Type B pancreatic cell (in vitro differentiated cells): Measurements from ENCODE around the gene RAB8B. TPM values are rescaled to one million over a fixed set of nuclear protein-coding genes. Genes with fewer than 3 reads are reported as not detected.

Source experiments
- DNase-seq: peaks from one replicate; pipeline ENCODE4 v3.0.0; 2021; ENCODE audit warnings: mixed read lengths; ENCODE audit not compliant: unreplicated experiment; ENCODE audit errors: extremely low spot score
- H3K27ac Mint-ChIP-seq: 2 replicates; pipeline ENCODE4 v1.8.0; 2021; ENCODE audit warnings: mild to moderate bottlenecking, mixed read lengths
- H3K27me3 Mint-ChIP-seq: 2 replicates; pipeline ENCODE4 v1.8.0; 2021; ENCODE audit warnings: mixed read lengths
- H3K36me3 Mint-ChIP-seq: 2 replicates; pipeline ENCODE4 v1.8.0; 2021; ENCODE audit warnings: mixed read lengths
- H3K4me1 Mint-ChIP-seq: one replicate; pipeline ENCODE4 v1.8.0; 2021; ENCODE audit warnings: mixed read lengths; ENCODE audit not compliant: unreplicated experiment
- H3K4me3 Mint-ChIP-seq: 2 replicates; pipeline ENCODE4 v1.8.0; 2021; ENCODE audit warnings: mild to moderate bottlenecking, mixed read lengths
- H3K9me3 Mint-ChIP-seq: 2 replicates; pipeline ENCODE4 v1.8.0; 2021; ENCODE audit warnings: mixed read lengths
- CTCF ChIP-seq: fragments of 200-600 bp; sonication (generic); conservative IDR thresholded peaks from 2 replicates; pipeline ENCODE4 v1.5.0; 2021; ENCODE audit warnings: antibody characterized with exemption, mild to moderate bottlenecking
- total RNA-seq: library from RNA; stranded (reverse); gene quantifications from 2 replicates; pipeline ENCODE4 v1.2.1, GENCODE V29; 2021; ENCODE audit warnings: low replicate concordance

The RAB8B gene
- total RNA-seq, 1 donor from 2014 or later = 36.8 TPM

GRCh38 chr15:63185206-63185605 lies 4.2 kb upstream of the RAB8B start:
- no peaks in the 10 kb centered on the region for H3K9me3 Mint-ChIP-seq
- H3K36me3 Mint-ChIP-seq = no peaks in the 10 kb centered on the region
- peaks cover 4% of the 10 kb centered on the region for H3K4me1 Mint-ChIP-seq
- H3K27me3 Mint-ChIP-seq = no peaks in the 10 kb centered on the region
- H3K27ac Mint-ChIP-seq = no peak overlapping the region
- no peak overlapping the region for H3K4me3 Mint-ChIP-seq
- DNase-seq = no peak
- no peak for TF ChIP-seq CTCF

- H3K4me1 Mint-ChIP-seq = peaks cover 11% of the 10 kb centered on the region
- peak overlapping the region; percentile 60 for H3K4me3 Mint-ChIP-seq
- H3K27me3 Mint-ChIP-seq = no peaks in the 10 kb centered on the region
- peak overlapping the region; percentile 38 for H3K27ac Mint-ChIP-seq
- no peaks in the 10 kb centered on the region for H3K36me3 Mint-ChIP-seq
- no peaks in the 10 kb centered on the region for H3K9me3 Mint-ChIP-seq
- no peak for TF ChIP-seq CTCF
- DNase-seq = no peak
These were observed 3.3 kb upstream of the RAB8B start for GRCh38 chr15:63186065-63186464.

GRCh38 chr15:63187589-63188226 lies 1.7 kb upstream of the RAB8B start:
- no peaks in the 10 kb centered on the region for H3K9me3 Mint-ChIP-seq
- H3K27me3 Mint-ChIP-seq = no peaks in the 10 kb centered on the region
- H3K4me1 Mint-ChIP-seq = peaks cover 25% of the 10 kb centered on the region
- H3K4me3 Mint-ChIP-seq = peak overlapping the region; percentile 92
- no peaks in the 10 kb centered on the region for H3K36me3 Mint-ChIP-seq
- TF ChIP-seq CTCF = no peak
- H3K27ac Mint-ChIP-seq = peak overlapping the region; percentile 41
- no peak for DNase-seq

- Mint-ChIP-seq H3K4me3 (peak overlapping the region; percentile 92), H3K27me3 (no peaks in the 10 kb centered on the region), H3K9me3 (no peaks in the 10 kb centered on the region), H3K27ac (peak overlapping the region; percentile 96), H3K36me3 (no peaks in the 10 kb centered on the region), H3K4me1 (peaks cover 26% of the 10 kb centered on the region)
- TF ChIP-seq CTCF = no peak
- DNase-seq = no peak
These were observed 1.0 kb upstream of the RAB8B start for GRCh38 chr15:63188247-63188925.

GRCh38 chr15:63189941-63190768 lies 749 bp downstream of the RAB8B start:
- peak overlapping the region; percentile 96 for H3K27ac Mint-ChIP-seq

More at GRCh38 chr15:63189941-63190768, 749 bp downstream of the RAB8B start:
- no peak for DNase-seq
- H3K9me3 Mint-ChIP-seq = no peaks in the 10 kb centered on the region
- no peaks in the 10 kb centered on the region for H3K36me3 Mint-ChIP-seq
- peaks cover 35% of the 10 kb centered on the region for H3K4me1 Mint-ChIP-seq
- peak overlapping the region; percentile 92 for H3K4me3 Mint-ChIP-seq
- H3K27me3 Mint-ChIP-seq = no peaks in the 10 kb centered on the region
- TF ChIP-seq CTCF = no peak
